MM.1S (cell line): ENCODE results near the gene DCPS.

ENCODE experiments used
- DNase-seq: peaks from one replicate; pipeline ENCODE4 v3.0.0-alpha.2; 2015
- H2AFZ ChIP-seq: fragments of 300-600 bp; sonication (generic); 2 replicates; pipeline ENCODE4 v1.6.0; 2016; ENCODE audit warnings: antibody characterized with exemption, low read length
- H3F3A ChIP-seq: fragments of 300-600 bp; sonication (generic); 2 replicates; pipeline ENCODE4 v1.6.1; 2016; ENCODE audit warnings: mild to moderate bottlenecking, antibody characterized with exemption, low read length, moderate library complexity, mixed read lengths; ENCODE audit not compliant: insufficient read depth
- H3K27ac ChIP-seq: fragments of 300-600 bp; sonication (generic); 2 replicates; pipeline ENCODE4 v1.5.1; 2016; ENCODE audit warnings: mild to moderate bottlenecking, low read length
- H3K27me3 ChIP-seq: fragments of 300-600 bp; sonication (generic); replicated peaks from 2 replicates; pipeline ENCODE4 v1.6.0; 2016; ENCODE audit warnings: low read length; ENCODE audit not compliant: insufficient read depth
- H3K36me3 ChIP-seq: fragments of 300-600 bp; sonication (generic); replicated peaks from 2 replicates; pipeline ENCODE4 v1.6.1; 2016; ENCODE audit warnings: mild to moderate bottlenecking, low read length, mixed read lengths; ENCODE audit not compliant: insufficient read depth
- H3K4me1 ChIP-seq: fragments of 300-600 bp; sonication (generic); 2 replicates; pipeline ENCODE4 v1.6.1; 2016; ENCODE audit warnings: low read length, mixed read lengths
- H3K4me2 ChIP-seq: fragments of 300-600 bp; sonication (generic); 2 replicates; pipeline ENCODE4 v1.6.0; 2016; ENCODE audit warnings: low read depth, low read length
- H3K4me3 ChIP-seq: fragments of 300-600 bp; sonication (generic); 2 replicates; pipeline ENCODE4 v1.5.1; 2016; ENCODE audit warnings: low read length, mixed read lengths
- H3K79me2 ChIP-seq: fragments of 300-600 bp; sonication (generic); 2 replicates; pipeline ENCODE4 v1.6.1; 2016; ENCODE audit warnings: mixed run types, low read length, mixed read lengths
- H3K9ac ChIP-seq: fragments of 300-600 bp; sonication (generic); 2 replicates; pipeline ENCODE4 v1.6.1; 2016; ENCODE audit warnings: low read length, mixed read lengths
- H3K9me2 ChIP-seq: fragments of 300-600 bp; sonication (generic); replicated peaks from 2 replicates; pipeline ENCODE4 v1.6.1; 2016; ENCODE audit warnings: mild to moderate bottlenecking, low read length, mixed read lengths; ENCODE audit not compliant: insufficient read depth
- H3K9me3 ChIP-seq: fragments of 300-600 bp; sonication (generic); replicated peaks from 2 replicates; pipeline ENCODE4 v1.6.1; 2016; ENCODE audit warnings: mild to moderate bottlenecking, low read length, mixed read lengths; ENCODE audit not compliant: insufficient read depth
- H4K20me1 ChIP-seq: fragments of 300-600 bp; sonication (generic); 2 replicates; pipeline ENCODE4 v1.6.1; 2016; ENCODE audit warnings: mild to moderate bottlenecking, low read length, moderate library complexity, mixed read lengths; ENCODE audit not compliant: insufficient read depth
- CTCF ChIP-seq: fragments of 300-600 bp; sonication (generic); IDR thresholded peaks from 2 replicates; pipeline ENCODE4 v1.5.1; 2016; ENCODE audit warnings: antibody characterized with exemption, low read length, mixed read lengths
- EZH2 ChIP-seq: fragments of 300-600 bp; sonication (generic); optimal IDR thresholded peaks from 2 replicates; pipeline ENCODE3; 2017; ENCODE audit warnings: low read depth, mild to moderate bottlenecking, antibody characterized with exemption, low read length, mixed read lengths
- EZH2phosphoT487 ChIP-seq: fragments of 300-600 bp; sonication (generic); IDR thresholded peaks from 2 replicates; pipeline ENCODE4 v1.6.1; 2018; ENCODE audit warnings: antibody characterized with exemption, low read length

The DCPS gene

GRCh38 chr11:126257144-126257543, 46.7 kb upstream of the DCPS start:
- H3K4me1 ChIP-seq, result no peaks in the 10 kb centered on the region
- H3K36me3 ChIP-seq, result 0 out of 2 replicates have a peak, but pooled peaks cover under 1% of the 10 kb centered on the region
- TF ChIP-seq CTCF, result no peak
- H3K4me3 ChIP-seq, result no peak overlapping the region
- no peaks in the 10 kb centered on the region for H4K20me1 ChIP-seq
- no peak overlapping the region for H2AFZ ChIP-seq
- H3K27me3 ChIP-seq, result no peaks in the 10 kb centered on the region
- no peaks in the 10 kb centered on the region for H3K79me2 ChIP-seq
- no peaks in the 10 kb centered on the region for H3K9me2 ChIP-seq
- no peaks in the 10 kb centered on the region for H3K9me3 ChIP-seq
- no peak overlapping the region for H3K27ac ChIP-seq
- H3K4me2 ChIP-seq, result no peak overlapping the region
- no peak for DNase-seq
- H3K9ac ChIP-seq, result no peak overlapping the region
- H3F3A ChIP-seq, result no peaks in the 10 kb centered on the region

DNA sequence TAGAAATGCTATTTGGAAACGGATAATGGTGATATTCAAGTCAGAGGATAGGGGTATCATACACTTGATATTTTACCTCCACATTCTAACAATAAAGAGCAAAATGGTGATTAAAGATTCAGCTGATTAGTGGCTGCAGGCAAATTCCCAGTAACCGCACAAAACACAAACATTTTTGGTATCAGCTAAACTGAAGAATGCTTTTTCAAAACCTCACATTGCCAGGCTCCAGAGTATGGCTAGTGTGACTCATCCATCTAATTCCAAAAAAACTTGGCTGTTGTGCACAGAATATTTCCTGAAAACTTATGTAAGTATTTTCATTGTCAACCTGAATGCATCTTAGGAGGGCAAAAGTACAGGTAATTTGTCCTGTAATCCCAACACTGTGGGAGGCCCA, 46.1 kb upstream of the DCPS start:
- TF ChIP-seq CTCF (no peak), EZH2 (no peak), EZH2phosphoT487 (no peak)
- peaks cover 5% of the 10 kb centered on the region; the same call in 1 of the 2 replicates for H3K36me3 ChIP-seq
- no peaks in the 10 kb centered on the region for H3K27me3 ChIP-seq
- no peaks in the 10 kb centered on the region for H3K4me1 ChIP-seq
- no peaks in the 10 kb centered on the region for H4K20me1 ChIP-seq
- H3F3A ChIP-seq, result no peaks in the 10 kb centered on the region
- H3K9me2 ChIP-seq, result no peaks in the 10 kb centered on the region
- H3K9ac ChIP-seq, result no peak overlapping the region
- no peak overlapping the region for H3K27ac ChIP-seq
- no peaks in the 10 kb centered on the region for H3K9me3 ChIP-seq
- H3K4me2 ChIP-seq, result no peak overlapping the region
- H3K4me3 ChIP-seq, result no peak overlapping the region
- no peaks in the 10 kb centered on the region for H3K79me2 ChIP-seq
- no peak overlapping the region for H2AFZ ChIP-seq
- no peak for DNase-seq

DNA sequence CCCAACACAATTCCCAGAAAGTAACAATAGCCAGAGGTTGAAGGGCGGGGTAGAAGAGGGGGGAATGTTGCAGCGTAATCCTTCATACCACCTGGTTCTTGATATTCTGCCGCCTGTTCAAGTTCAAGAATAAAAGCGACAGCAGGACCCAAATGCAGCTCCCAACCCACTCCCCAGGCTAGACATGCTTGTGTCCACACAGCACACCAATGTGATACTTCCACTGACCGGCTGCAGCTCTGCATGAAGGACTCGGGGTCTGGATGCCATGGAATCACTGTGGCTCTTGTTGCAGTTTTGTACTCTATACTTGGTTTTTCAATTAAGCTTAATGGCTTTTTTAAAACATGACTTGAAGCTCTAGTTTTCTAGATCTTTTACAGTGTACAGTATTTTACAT, 41.6 kb upstream of the DCPS start:
- H3K79me2 ChIP-seq, result peaks cover 27% of the 10 kb centered on the region
- no peak overlapping the region for H3K4me3 ChIP-seq
- H3F3A ChIP-seq, result no peaks in the 10 kb centered on the region
- H3K27ac ChIP-seq, result no peak overlapping the region
- H3K9ac ChIP-seq, result no peak overlapping the region
- no peak overlapping the region for H3K4me2 ChIP-seq
- no peak overlapping the region for H2AFZ ChIP-seq
- DNase-seq, result no peak
- TF ChIP-seq EZH2 (no peak), CTCF (no peak), EZH2phosphoT487 (no peak)
- H4K20me1 ChIP-seq, result no peaks in the 10 kb centered on the region
- no peaks in the 10 kb centered on the region for H3K9me2 ChIP-seq
- no peaks in the 10 kb centered on the region for H3K9me3 ChIP-seq
- H3K27me3 ChIP-seq, result no peaks in the 10 kb centered on the region
- H3K4me1 ChIP-seq, result no peaks in the 10 kb centered on the region
- H3K36me3 ChIP-seq, result peaks cover 39% of the 10 kb centered on the region
